Measurements from ENCODE around the gene TEX44.

GRCh38 chr2:231568098-231568784, 24.4 kb upstream of the TEX44 start:
- TF ChIP-seq PKNOX1 (IDR thresholded peaks at IDR 0.05) (no peak), BHLHE40 (IDR thresholded peaks at IDR 0.05; ENCODE audit: borderline replicate concordance) (no peak), SUZ12 (IDR thresholded peaks at IDR 0.05) (no peak), ELF4 (IDR thresholded peaks at IDR 0.05) (no peak), FOXA1 (IDR thresholded peaks at IDR 0.05) (no peak), SP1 (IDR thresholded peaks at IDR 0.05) (no peak), FOXM1 (IDR thresholded peaks at IDR 0.05; ENCODE audit: borderline replicate concordance) (no peak), L3MBTL2 (conservative IDR thresholded peaks at IDR 0.05) (no peak), TARDBP (IDR thresholded peaks at IDR 0.05) (no peak), FOXK2 (IDR thresholded peaks at IDR 0.05) (no peak), ZNF384 (IDR thresholded peaks at IDR 0.05) (no peak), CTBP1 (IDR thresholded peaks at IDR 0.05; ENCODE audit: borderline replicate concordance) (no peak), NFRKB (IDR thresholded peaks at IDR 0.05) (no peak)
